ENCODE data around the gene STRN3.
"Not testable (repeated sequence)": the region's sequence is repeated elsewhere in the genome, so short reads cannot be mapped to it uniquely, and the experiment has no call there.

STRN3 gene

DNA sequence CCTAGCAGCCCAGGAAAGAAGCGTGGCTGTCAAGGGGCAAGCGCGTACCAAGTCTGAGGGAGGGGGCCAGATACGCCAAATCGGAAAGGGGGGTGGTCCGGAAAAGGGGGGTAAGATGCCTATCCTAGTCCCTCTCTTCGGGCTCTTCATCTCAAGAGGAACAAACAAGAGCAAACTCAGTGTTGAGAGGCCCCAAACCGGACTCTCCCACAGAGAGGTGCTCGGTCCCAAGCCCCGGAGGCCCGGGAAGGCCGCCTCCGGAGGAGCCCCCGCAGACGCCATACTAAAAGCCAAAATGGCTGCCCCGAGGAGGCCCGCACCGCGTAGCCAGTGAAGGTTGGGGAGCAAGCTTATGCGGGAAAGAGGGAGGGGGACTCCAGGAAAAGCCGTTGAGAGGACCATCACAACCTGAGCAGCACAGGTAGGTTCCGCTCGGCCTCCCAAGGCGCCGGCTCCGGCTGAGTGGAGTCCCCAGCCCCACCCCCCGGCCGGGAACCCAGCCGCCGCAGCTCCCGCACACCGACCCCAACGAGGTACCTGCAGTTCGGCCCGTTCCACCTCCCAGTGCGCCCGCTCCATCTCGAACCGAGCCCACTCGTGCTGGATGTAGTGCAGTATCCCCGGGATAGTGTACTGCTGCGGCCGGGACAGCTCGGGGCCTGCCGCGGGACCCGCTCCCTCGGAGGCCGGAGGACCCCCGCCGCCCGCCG lies 657 bp downstream of the STRN3 start, which contains the start of gene AP4S1:
Gene AP4S1 (plus strand): TSS at position 283 of the 710 bp plus-strand sequence. CDS start 40,548 bp downstream, outside the sequence.
- Mint-ChIP-seq H3K4me1 (ENCODE audit: low read depth) (peaks cover 40% of the 10 kb centered on the region), H3K36me3 (ENCODE audit: low read depth) (peaks cover 13% of the 10 kb centered on the region), H3K4me3 (peak within 1 kb of the TSS; percentile 96), H3K27me3 (ENCODE audit: low read depth) (no peaks in the 10 kb centered on the region), H3K9me3 (no peaks in the 10 kb centered on the region), H3K27ac (peak within 1 kb of the TSS; percentile 98)
- DNase-seq (ENCODE audit: low spot score) = peak; percentile 47

DNA sequence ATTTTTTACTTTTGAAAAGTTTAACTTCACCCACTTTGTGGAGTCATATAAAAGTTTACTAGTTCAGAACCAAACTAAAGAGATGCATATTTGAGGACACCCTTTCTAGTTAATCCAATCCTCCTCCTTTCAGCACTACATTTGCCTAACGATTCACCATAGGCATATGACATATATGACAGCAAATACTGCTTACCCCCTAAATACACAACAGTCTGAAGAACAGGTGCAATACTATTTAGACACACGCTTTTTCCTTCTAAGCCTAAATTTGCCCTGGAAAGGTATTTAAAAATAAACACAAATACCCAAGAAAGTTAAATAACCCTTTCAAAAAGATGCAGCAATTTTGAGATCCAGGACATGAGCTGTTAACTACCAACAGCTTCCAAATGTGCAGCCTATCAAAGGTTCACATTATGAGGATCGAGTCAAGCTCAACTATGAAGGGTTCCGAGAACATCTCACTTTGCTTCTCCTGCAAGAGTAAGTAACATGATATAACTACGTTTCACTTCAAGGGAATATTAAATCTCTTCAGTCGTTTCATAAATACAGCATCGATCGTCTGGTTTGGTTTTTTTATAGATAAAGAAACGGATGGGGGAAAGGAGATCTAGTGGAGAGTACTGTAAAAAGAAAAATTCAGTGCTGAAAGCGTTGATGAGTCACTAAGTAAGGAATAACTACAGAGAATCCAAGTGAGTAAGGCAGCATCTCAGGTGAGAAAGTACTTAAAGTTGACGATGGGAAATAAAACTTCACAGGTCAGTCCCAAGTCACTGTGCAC lies 1.4 kb downstream of the STRN3 start:
- peaks cover 38% of the 10 kb centered on the region for H3K4me1 Mint-ChIP-seq (ENCODE audit: low read depth)
- no peak for DNase-seq (ENCODE audit: low spot score)
- H3K4me3 Mint-ChIP-seq = peak overlapping the region; percentile 88
- peaks cover 13% of the 10 kb centered on the region for H3K36me3 Mint-ChIP-seq (ENCODE audit: low read depth)
- peak overlapping the region; percentile 78 for H3K27ac Mint-ChIP-seq
- no peaks in the 10 kb centered on the region for H3K9me3 Mint-ChIP-seq
- no peaks in the 10 kb centered on the region for H3K27me3 Mint-ChIP-seq (ENCODE audit: low read depth)

DNA sequence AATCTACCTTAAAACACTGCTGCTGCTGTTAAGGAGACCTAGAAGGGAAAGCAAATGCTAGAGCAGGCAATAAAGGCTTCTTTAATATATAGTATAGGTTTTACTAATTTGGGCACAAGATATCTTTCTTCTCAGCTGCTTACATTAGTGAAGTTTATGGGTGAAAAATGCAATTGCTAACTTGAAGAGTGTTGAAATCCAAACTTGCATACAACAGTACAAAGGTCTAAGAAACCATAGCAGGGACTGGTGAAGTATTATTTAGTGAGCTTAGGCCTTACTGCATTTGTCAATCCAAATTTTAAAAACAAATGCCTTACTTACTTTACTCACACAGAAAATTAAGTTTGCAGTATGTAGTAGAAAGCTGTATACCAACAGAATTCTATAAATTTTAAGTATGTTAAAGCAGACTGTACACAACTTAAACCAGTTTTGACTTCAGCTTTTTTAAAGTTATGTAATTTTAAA lies 2.1 kb downstream of the STRN3 start:
- no peak for DNase-seq (ENCODE audit: low spot score)
- H3K27me3 Mint-ChIP-seq (ENCODE audit: low read depth) = no peaks in the 10 kb centered on the region
- peaks cover 34% of the 10 kb centered on the region for H3K4me1 Mint-ChIP-seq (ENCODE audit: low read depth)
- H3K27ac Mint-ChIP-seq = peak overlapping the region; percentile 0
- peak overlapping the region; percentile 88 for H3K4me3 Mint-ChIP-seq
- H3K9me3 Mint-ChIP-seq = no peaks in the 10 kb centered on the region
- H3K36me3 Mint-ChIP-seq (ENCODE audit: low read depth) = peaks cover 13% of the 10 kb centered on the region

DNA sequence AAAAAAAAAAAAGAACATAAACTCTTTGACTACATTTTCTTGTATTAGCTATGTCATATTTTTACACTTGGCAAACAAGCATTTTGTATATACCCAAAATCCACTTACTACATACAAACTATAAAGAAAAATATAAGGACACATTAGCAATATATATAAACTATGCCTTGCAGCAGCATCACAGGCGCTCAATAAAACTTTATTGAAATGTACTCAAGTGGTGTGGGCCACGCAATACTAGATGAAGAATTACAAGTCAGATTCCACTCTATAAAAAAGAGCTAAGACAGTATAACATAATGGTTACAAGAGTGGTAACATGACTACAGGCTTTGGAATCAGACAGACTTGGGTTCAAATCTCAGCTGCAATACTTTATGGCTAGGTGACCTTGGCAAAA lies 3.8 kb downstream of the STRN3 start:
- Mint-ChIP-seq H3K4me1 (ENCODE audit: low read depth) (peaks cover 30% of the 10 kb centered on the region), H3K9me3 (no peaks in the 10 kb centered on the region), H3K4me3 (no peak overlapping the region), H3K36me3 (ENCODE audit: low read depth) (peaks cover 13% of the 10 kb centered on the region), H3K27ac (no peak overlapping the region), H3K27me3 (ENCODE audit: low read depth) (no peaks in the 10 kb centered on the region)
- no peak for DNase-seq (ENCODE audit: low spot score)

DNA sequence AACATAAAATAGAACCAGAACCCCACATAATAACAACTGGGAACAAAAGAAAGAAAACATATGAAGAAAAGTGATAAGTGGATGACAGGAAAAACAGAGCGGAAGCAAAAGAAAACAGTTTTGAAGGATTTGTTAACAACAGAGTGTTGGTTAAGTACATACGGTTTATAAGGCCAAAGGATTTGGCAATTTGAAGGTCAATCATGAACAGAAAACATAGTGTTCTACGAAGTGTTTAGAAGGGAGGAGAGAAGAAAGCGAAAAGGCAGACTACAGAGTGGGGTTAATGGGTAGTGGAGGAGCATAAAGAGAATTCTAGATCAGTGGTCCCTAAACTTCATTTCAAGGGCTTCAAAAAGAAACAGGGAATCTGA lies 4.6 kb downstream of the STRN3 start:
- Mint-ChIP-seq H3K4me1 (ENCODE audit: low read depth) (peaks cover 23% of the 10 kb centered on the region), H3K36me3 (ENCODE audit: low read depth) (peaks cover 13% of the 10 kb centered on the region), H3K27ac (no peak overlapping the region), H3K27me3 (ENCODE audit: low read depth) (no peaks in the 10 kb centered on the region), H3K9me3 (no peaks in the 10 kb centered on the region), H3K4me3 (no peak overlapping the region)
- DNase-seq (ENCODE audit: low spot score) = no peak

DNA sequence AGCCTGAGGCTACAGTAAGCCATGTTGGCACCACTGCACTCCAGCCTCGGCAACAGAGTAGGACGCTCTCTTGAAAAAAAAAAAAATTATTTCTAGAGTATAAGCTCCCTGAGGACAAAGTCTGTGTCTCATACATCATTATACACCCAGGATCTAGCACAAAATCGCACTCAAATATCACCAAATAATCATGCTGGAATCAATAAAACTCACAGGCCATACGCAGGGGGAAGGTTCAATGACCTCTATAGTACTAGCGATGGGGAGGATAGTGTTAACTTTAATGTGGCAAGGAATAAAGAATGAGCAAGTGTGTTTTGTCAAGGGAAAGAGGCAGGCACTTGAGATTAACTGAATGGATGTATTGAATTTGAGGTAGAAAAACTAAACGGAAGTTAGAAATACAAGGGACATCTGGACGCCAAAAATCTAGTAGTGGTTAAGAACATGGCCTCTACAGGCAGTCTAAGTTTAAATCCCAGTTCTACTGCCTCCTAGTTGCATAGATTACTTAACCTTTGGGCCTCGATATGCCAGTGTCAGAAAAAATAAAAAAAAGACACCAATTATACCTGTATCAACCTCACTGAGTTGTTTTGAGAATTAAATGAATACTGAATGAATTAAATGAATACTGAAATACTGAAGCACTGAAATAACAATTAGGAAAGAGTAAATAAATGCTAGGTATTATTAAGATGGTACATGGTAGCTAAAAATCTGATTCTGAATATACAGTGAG lies 5.2 kb downstream of the STRN3 start:
- Mint-ChIP-seq H3K36me3 (ENCODE audit: low read depth) (peaks cover 13% of the 10 kb centered on the region), H3K4me3 (no peak overlapping the region), H3K9me3 (no peaks in the 10 kb centered on the region), H3K27ac (no peak overlapping the region), H3K27me3 (ENCODE audit: low read depth) (no peaks in the 10 kb centered on the region), H3K4me1 (ENCODE audit: low read depth) (peaks cover 26% of the 10 kb centered on the region)
- no peak for DNase-seq (ENCODE audit: low spot score)

DNA sequence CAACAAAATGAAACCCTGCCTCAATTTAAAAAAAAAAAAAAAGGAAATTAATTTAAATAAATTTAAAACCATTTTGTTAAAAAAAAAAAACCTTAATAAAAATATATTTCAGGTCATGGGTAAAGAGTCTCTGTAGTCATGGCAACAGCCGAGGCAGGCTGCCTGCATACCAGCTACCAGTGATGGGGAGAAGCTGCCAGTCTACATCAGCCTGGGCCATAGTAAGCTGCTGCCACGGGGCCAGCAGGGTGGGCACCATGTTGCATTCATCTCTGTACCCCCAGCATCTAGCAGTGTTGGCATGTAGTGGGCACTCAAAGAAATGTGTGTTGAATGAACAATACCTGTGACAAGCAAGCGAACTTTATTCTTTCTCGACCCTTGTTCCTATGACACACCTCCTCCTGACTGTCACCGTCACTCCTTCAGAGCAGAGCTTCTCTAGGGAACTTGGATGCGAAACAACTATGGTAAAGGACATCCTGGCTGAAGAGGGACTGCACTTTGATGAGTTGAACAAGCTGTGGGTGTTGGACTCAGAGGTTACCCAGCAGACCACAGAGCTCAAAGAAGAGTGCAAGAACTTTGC lies 8.0 kb downstream of the STRN3 start:
- Mint-ChIP-seq H3K4me3 (no peak overlapping the region), H3K27me3 (ENCODE audit: low read depth) (no peaks in the 10 kb centered on the region), H3K9me3 (no peaks in the 10 kb centered on the region), H3K36me3 (ENCODE audit: low read depth) (peaks cover 13% of the 10 kb centered on the region), H3K4me1 (ENCODE audit: low read depth) (peaks cover 12% of the 10 kb centered on the region), H3K27ac (no peak overlapping the region)
- no peak for DNase-seq (ENCODE audit: low spot score)

DNA sequence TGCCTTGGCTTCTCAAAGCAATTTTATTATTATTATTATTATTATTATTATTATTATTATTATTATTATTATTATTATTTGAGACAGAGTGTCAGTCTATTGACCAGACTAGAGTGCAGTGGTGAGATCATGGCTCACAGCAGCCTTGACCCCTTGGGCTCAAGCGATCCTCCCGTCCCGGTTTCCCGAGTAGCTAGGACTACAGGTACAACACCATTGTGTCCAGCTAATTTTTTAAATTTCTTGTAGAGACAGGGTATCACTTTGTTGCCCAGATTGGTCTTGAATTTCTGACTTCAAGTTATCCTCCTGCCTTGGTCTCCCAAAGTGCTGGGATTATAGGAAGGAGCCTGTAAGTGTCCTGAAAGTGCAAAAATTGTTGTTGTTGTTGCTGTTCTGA lies 12.3 kb downstream of the STRN3 start:
- Mint-ChIP-seq H3K27me3 (ENCODE audit: low read depth) (no peaks in the 10 kb centered on the region), H3K27ac (no peak overlapping the region), H3K9me3 (no peaks in the 10 kb centered on the region), H3K4me1 (ENCODE audit: low read depth) (peaks cover 8% of the 10 kb centered on the region), H3K36me3 (ENCODE audit: low read depth) (peaks cover 10% of the 10 kb centered on the region), H3K4me3 (no peak overlapping the region)
- no peak for DNase-seq (ENCODE audit: low spot score)

DNA sequence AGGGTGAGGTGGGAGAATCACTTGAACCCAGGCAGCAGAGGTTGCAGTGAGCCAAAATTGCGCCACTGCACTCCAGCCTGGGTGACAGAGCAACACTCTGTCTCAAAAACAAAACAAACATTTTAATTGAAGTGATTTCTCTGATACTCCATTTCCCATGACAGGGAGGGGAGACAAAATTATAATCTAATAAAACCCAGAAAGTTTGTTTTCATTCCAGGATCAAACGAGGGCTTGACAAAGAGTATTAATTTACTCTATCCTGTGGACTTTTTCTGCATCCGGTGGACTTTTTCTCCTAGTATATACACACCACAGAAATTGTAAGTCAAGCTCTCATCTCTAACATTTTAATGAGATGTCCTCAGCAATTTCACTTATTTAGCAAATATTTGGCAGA lies 15.2 kb downstream of the STRN3 start:
- Mint-ChIP-seq H3K27me3 (ENCODE audit: low read depth) (no peaks in the 10 kb centered on the region), H3K36me3 (ENCODE audit: low read depth) (peaks cover 13% of the 10 kb centered on the region), H3K27ac (no peak overlapping the region), H3K9me3 (no peaks in the 10 kb centered on the region), H3K4me1 (ENCODE audit: low read depth) (peaks cover 6% of the 10 kb centered on the region), H3K4me3 (no peak overlapping the region)
- DNase-seq (ENCODE audit: low spot score) = no peak

DNA sequence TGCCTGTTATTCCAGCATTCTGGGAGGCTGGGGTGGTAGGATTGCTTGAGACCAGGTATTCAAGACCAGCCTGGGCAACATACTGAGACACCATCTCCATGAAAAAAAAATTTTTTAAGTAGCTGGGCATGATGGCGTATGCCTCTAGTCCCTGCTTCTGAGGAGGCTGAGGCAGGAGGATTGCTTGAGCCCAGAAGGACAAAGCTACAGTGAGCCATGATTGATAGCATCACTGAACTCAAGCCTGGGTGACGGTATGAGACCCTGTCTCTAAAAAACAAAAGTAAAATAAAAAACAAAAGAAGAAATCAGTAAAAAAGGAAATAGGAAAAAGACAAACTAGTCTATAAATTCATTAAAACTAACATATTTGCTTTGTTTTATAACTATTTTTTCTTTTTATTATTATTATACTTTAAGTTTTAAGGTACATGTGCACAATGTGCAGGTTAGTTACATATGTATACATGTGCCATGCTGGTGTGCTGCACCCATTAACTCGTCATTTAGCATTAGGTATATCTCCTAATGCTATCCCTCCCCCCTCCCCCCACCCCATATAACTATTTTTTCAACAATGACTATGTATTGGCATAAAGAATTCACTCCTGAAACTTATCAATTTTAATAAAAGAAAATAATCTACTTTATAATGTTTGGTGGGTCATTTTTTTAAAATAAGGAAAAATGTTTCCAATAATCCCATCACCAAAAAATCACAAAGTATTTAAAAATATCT lies 16.2 kb downstream of the STRN3 start:
- Mint-ChIP-seq H3K27ac (no peak overlapping the region), H3K9me3 (no peaks in the 10 kb centered on the region), H3K27me3 (ENCODE audit: low read depth) (no peaks in the 10 kb centered on the region), H3K36me3 (ENCODE audit: low read depth) (peaks cover 16% of the 10 kb centered on the region), H3K4me3 (no peak overlapping the region), H3K4me1 (ENCODE audit: low read depth) (peaks cover 6% of the 10 kb centered on the region)
- DNase-seq (ENCODE audit: low spot score) = no peak

DNA sequence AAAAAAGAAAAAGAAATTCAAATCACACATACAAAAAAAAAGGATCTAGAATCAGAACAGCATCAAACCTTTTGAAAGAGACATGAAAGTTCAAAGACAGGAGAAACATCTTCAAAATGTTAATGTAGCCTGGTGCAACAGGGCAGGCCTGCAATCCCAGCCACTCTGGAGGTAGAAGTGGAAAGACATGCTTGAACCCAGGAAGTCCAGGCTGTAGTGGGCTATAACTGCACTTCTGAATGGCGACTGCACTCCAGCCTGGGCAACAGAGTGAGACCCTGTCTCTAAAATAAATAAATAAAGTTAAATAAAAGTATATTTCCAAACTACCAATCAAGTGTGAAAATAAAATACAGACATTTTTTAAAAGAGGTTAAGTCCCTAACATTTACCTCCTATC lies 19.5 kb downstream of the STRN3 start:
- H3K27ac Mint-ChIP-seq = peak overlapping the region; percentile 41
- peaks cover 6% of the 10 kb centered on the region for H3K4me1 Mint-ChIP-seq (ENCODE audit: low read depth)
- H3K9me3 Mint-ChIP-seq = no peaks in the 10 kb centered on the region
- H3K4me3 Mint-ChIP-seq = no peak overlapping the region
- DNase-seq (ENCODE audit: low spot score) = no peak
- peaks cover 15% of the 10 kb centered on the region for H3K36me3 Mint-ChIP-seq (ENCODE audit: low read depth)
- H3K27me3 Mint-ChIP-seq (ENCODE audit: low read depth) = no peaks in the 10 kb centered on the region

DNA sequence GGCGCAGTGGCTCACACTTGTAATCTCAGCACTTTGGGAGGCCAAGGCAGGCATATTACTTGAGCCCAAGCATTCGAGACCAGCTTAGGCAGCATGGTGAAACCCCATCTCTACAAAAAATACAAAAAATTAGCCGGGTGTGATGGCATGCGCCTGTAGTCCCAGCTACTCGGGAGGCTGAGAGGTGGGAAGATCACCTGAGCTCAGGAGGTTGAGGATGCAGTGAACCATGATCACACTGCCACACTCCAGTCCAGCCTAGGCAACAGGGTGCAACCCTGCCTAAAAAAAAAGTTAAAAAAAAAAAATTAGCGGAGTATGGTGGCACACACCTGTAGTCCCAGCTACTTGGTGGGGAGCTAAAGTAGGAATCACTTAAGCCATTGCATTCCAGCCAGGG lies 22.2 kb downstream of the STRN3 start:
- H3K27ac Mint-ChIP-seq; H3K4me1 Mint-ChIP-seq (ENCODE audit: low read depth); DNase-seq (ENCODE audit: low spot score); H3K4me3 Mint-ChIP-seq; H3K27me3 Mint-ChIP-seq (ENCODE audit: low read depth): not testable (repeated sequence)
- peaks cover 17% of the 10 kb centered on the region for H3K9me3 Mint-ChIP-seq
- peaks cover 35% of the 10 kb centered on the region for H3K36me3 Mint-ChIP-seq (ENCODE audit: low read depth)

DNA sequence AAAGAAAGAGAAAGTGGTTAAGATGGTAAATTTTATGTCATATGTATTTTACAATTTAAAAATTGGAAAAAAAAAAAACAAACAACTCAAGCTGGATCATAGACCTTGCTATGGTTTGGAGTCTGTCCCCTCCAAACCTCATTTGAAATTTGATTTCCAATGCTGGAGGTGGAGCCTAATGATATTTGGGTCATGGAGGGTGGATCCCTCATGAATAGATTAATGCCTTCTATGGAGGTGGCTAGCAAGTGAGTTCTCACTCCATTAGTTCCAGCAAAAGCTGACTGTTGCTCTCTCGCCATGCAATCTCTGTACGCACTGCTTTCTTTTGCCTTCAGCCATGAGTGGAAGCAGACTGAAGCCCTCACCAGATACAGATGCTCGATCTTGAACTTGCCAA lies 22.9 kb downstream of the STRN3 start:
- Mint-ChIP-seq H3K4me1 (ENCODE audit: low read depth) (peaks cover 6% of the 10 kb centered on the region), H3K4me3 (no peak overlapping the region), H3K36me3 (ENCODE audit: low read depth) (peaks cover 41% of the 10 kb centered on the region), H3K27me3 (ENCODE audit: low read depth) (no peaks in the 10 kb centered on the region), H3K9me3 (peaks cover 23% of the 10 kb centered on the region), H3K27ac (no peak overlapping the region)
- no peak for DNase-seq (ENCODE audit: low spot score)
